ENCODE results near the gene CNFN.

CNFN gene

DNA sequence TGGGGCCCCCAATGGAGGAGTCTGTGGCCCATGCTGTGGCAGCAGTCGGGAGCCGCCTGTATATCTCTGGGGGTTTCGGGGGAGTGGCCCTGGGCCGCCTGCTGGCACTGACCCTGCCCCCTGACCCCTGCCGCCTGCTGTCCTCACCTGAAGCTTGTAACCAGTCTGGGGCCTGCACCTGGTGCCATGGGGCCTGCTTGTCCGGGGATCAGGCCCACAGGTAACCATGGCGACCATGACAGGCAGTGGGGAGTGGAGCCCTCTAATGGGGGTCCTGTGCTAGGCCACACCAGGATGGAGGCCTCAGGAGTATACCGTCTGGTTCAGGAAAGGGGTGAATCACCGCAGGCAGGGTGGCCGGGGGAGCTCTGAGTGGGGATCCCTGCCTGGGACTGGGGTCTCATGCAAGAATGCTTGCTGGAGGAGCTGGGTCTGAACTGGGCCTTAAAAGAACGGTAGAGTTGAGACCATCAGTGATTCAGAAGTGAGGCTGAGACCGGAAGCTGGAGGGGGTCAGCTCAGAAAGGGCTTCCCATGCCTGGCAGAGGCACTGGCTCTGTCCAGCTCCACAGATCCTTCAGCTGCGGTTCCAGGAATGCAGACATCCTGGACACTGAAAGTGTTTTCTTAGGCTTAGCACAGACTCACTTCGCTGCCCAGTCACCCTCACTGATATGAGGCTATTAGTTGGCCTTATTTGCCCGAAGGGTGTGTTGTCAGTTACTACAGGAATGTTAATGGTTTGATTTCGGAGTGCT is 29.1 kb downstream of the CNFN start:
- TF ChIP-seq ZNF274 (IDR thresholded peaks at IDR 0.05; ENCODE audit: low read depth, low read length), result no peak
- no peak overlapping the region for H3K4me3 ChIP-seq (ENCODE audit: low read length)

DNA sequence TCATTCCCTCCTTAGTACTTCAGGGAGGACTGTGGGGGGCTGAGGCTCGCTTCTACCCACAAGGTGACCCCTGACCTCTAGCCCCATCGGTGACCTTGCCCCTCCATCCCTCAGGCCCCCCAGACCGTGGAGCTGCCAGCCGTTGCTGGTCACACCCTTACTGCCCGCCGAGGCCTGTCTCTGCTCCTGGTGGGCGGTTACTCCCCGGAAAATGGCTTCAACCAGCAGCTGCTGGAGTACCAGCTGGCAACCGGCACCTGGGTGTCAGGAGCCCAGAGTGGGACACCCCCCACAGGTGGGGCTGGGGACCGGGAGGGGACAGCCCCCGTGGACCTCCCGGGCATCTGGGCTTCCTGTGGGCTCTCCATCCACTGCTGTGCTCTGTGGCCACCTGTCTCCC is 32.8 kb downstream of the CNFN start:
- no peak overlapping the region for H3K4me3 ChIP-seq (ENCODE audit: low read length)
- no peak for TF ChIP-seq ZNF274 (IDR thresholded peaks at IDR 0.05; ENCODE audit: low read depth, low read length)

DNA sequence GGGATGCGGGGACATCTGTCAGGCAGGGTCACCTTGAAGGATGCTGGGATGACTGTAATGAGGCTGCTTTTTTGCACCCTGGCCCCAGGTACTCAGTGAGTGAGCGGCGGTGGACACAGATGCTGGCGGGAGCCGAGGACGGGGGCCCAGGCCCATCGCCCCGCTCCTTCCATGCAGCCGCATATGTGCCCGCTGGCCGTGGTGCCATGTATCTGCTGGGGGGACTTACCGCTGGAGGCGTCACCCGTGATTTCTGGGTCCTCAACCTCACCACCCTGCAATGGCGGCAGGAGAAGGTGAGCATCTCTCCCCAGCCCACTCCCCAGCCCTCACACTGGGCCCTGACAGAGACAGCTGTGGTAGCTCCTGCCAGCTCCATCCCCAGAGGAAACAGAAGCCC is 33.4 kb downstream of the CNFN start:
- no peak for TF ChIP-seq ZNF274 (IDR thresholded peaks at IDR 0.05; ENCODE audit: low read depth, low read length)
- H3K4me3 ChIP-seq (ENCODE audit: low read length), result no peak overlapping the region

DNA sequence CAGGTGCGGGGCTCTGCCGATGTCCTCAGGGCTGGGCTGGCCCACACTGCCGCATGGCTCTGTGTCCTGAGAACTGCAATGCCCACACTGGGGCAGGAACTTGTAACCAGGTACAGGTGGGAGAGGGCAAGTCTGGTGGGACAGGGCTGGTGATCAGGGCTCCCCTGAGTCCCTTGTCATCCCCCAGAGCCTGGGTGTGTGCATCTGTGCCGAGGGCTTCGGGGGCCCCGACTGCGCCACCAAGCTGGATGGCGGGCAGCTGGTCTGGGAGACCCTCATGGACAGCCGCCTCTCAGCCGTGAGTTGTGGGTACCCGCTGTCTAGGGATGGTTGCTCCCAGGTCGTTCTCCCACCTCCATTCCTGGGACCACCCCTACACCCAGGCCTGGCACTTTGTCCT is 34.2 kb downstream of the CNFN start:
- no peak for TF ChIP-seq ZNF274 (IDR thresholded peaks at IDR 0.05; ENCODE audit: low read depth, low read length)
- no peak overlapping the region for H3K4me3 ChIP-seq (ENCODE audit: low read length)

DNA sequence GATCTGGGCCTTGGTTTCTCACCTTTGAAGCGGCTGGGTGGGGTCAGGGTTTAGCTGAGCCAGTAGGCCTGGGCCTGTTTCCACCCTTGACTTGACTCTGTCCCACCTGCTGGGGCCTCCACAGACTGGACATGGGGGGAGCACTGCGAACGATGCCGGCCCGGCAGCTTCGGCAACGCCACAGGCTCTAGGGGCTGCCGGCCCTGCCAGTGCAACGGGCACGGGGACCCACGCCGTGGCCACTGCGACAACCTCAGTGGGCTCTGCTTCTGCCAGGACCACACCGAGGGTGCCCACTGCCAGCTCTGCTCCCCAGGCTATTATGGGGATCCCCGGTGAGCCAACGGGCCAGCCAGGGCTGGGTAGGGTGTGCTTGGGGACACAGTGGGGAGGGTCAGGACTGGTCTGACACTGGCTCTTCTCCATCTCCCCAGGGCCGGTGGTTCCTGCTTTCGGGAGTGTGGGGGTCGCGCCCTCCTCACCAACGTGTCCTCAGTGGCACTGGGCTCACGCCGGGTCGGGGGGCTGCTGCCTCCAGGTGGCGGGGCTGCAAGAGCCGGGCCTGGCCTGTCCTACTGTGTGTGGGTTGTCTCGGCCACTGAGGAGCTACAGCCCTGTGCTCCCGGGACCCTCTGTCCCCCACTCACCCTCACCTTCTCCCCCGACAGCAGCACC is 36.6 kb downstream of the CNFN start:
- no peak overlapping the region for H3K4me3 ChIP-seq (ENCODE audit: low read length)
- TF ChIP-seq ZNF274 (IDR thresholded peaks at IDR 0.05; ENCODE audit: low read depth, low read length), result no peak

DNA sequence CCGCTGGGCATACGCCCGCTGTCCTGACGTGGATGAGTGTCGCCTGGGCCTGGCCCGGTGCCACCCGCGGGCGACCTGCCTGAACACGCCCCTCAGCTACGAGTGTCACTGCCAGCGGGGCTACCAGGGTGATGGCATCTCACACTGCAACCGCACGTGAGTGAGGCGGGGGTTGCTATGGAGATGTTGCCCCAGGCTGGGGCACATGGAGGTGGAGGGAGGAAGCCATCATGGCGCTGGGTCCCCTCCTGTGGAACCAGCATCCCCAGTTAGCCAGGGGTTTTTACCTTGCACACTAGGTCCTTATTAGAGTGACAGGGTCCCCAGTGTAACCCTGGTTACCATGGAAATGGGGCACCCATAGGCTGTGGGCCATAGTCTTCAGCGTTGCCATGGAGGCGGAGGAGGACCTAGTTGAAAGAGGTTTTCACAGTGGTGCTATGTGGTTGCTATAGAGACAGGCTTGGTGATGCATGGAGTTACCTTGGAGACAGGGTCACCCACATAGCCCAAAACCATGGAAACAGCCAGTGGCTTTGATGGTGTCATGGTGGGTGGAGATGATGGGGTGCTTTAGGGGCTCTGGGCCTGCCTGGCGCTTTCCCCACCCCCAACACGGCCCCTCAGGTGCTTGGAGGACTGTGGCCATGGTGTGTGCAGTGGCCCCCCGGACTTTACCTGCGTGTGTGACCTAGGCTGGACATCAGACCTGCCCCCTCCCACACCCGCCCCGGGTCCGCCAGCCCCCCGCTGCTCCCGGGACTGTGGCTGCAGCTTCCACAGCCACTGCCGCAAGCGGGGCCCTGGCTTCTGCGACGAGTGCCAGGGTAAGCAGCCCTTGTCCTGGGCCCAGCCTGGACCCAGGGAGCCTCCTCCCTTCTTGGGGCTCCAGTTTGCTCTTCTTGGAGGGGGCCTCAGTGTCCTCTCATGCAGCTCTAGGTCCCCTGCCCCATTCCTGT is 37.5 kb downstream of the CNFN start:
- TF ChIP-seq ZNF274 (IDR thresholded peaks at IDR 0.05; ENCODE audit: low read depth, low read length), result no peak
- no peak overlapping the region for H3K4me3 ChIP-seq (ENCODE audit: low read length)

DNA sequence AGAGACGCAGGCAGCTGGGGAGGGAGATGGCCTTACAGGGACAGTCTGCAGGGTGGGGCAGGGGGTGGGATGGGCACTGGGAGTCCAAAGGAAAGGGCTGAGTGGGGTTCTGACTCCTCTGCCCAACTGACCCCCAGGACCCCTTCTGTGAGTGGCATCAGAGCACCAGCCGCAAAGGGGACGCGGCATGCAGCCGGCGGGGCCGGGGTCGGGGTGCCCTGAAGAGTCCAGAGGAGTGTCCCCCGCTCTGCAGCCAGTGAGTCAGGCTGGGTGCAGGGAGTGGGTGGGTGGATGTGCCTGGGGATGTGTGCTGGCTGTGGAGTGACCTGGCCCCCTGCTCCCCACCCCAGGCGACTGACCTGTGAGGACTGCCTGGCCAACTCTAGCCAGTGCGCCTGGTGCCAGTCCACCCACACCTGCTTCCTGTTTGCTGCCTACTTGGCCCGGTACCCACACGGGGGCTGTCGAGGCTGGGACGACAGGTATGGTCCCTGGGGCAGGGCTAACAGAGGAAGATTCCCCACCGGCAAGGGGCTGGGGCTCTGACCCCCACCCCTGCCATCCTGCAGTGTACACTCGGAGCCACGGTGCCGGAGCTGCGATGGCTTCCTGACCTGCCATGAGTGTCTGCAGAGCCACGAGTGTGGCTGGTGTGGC is 38.9 kb downstream of the CNFN start:
- no peak for TF ChIP-seq ZNF274 (IDR thresholded peaks at IDR 0.05; ENCODE audit: low read depth, low read length)
- H3K4me3 ChIP-seq (ENCODE audit: low read length), result no peak overlapping the region

DNA sequence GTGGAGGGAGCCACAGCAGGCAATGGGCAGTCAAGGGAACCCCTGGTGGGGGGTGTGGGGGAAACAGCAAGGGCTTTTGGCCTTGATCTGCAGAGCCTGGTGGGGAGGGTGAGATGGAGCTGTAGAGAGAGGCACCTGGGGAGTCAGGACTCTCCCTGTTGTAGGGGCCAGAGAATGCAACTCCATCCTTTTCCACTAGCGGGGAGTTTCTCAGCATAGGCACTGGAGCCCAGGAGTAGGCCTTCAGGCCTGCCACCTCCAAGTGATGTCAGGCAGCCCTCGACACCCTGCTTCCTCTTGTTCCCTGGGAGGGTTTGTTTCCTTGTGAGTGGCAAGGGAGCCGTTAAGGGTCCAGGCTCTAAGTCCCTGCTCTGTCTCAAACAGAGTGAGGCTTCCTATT is 39.7 kb downstream of the CNFN start:
- H3K4me3 ChIP-seq (ENCODE audit: low read length), result no peak overlapping the region
- TF ChIP-seq ZNF274 (IDR thresholded peaks at IDR 0.05; ENCODE audit: low read depth, low read length), result no peak

DNA sequence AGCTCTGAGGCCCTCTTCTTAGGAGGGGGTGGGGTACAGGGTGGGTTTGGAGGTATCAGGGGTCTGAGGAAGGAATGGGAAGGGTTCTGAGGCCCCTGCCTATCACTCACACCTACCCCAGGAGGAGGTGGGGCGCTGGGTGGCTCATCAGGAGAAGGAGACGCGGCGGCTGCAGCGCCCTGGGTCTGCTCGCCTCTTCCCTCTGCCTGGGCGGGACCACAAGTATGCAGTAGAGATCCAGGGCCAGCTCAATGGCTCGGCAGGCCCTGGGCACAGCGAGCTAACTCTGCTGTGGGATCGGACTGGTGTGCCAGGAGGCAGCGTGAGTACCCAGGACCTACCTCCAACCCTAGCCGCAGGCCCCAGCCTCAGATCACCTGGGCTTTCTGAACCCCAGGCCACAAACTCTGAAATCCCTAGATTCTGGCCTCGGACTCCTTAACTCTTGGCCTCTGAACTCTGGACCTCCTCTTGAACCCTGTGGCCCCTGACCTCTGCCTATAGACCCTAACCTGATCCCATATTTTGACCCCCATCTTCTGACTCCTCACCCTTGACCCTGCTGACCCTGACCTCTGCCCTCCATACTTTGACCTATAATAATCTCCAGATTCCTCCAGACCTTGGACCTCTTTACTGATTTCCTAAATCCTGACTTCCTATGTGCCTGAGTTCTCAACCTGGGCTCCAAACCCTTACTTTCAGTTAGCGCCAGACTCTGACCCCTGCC is 40.6 kb downstream of the CNFN start:
- no peak overlapping the region for H3K4me3 ChIP-seq (ENCODE audit: low read length)
- TF ChIP-seq ZNF274 (IDR thresholded peaks at IDR 0.05; ENCODE audit: low read depth, low read length), result no peak

DNA sequence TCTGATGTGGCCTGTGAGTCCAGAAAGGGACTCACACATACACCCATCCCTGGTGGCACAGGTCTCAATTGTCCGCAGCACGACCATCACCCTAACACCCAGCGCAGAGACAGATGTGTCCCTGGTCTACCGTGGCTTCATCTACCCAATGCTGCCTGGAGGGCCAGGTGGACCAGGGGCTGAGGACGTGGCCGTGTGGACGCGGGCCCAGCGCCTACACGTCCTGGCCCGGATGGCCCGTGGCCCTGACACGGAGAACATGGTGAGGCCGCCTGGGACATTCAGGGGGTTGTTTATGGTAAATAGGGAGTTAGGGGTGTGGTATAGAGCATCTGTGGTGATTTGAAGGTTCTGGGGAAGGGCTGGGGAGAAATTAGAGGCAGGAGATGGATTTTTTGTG is 41.9 kb downstream of the CNFN start:
- TF ChIP-seq ZNF274 (IDR thresholded peaks at IDR 0.05; ENCODE audit: low read depth, low read length), result no peak
- H3K4me3 ChIP-seq (ENCODE audit: low read length), result no peak overlapping the region

DNA sequence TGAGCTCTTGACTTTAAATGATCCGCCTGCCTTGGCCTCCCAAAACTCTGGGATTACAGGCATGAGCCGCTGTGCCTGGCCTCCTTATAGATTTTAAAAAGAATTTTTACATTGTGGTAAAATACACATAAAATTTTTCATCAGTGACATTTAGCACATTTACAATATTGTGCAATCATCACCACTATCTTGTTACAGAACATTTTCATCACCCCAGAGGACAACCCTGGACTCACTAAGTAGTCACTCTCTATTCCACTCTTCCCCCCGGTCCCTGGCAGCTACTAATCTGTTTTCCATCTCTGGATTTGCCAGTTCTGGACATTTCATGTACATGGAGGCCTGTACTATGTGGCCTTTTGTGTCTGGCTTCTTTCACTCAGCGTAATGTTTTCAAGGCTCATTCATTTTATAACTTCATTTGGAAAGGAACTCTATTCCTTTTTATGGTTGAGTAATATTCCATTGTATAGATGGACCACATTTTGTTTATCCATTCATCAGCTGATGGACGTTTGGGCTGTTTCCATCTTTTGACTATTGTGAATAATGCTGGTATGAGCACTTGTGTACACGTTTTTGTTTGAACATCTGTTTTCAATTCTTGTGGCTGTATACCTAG is 44.8 kb downstream of the CNFN start:
- no peak overlapping the region for H3K4me3 ChIP-seq (ENCODE audit: low read length)
- TF ChIP-seq ZNF274 (IDR thresholded peaks at IDR 0.05; ENCODE audit: low read depth, low read length), result no peak

DNA sequence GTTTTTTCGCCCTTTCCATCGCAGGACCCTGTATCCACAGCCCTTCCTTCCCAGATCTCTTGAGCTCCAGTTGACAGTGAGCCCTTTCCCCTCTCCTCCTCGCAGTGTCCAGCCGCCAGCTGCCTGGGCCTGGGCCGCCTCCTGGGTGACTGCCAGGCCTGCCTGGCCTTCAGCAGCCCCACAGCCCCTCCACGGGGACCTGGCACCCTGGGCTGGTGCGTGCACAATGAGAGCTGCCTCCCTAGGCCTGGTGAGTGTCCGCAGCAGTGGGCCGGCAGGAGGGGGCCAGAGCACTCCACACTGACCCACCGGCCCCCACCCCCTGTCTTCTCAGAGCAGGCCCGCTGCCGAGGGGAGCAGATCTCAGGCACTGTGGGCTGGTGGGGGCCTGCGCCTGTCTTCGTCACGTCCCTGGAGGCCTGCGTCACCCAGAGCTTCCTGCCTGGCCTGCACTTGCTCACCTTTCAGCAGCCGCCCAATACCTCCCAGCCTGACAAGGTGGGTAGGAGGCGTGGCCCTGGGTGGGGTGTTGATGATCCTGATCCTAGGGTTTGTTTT is 45.7 kb downstream of the CNFN start:
- TF ChIP-seq ZNF274 (IDR thresholded peaks at IDR 0.05; ENCODE audit: low read depth, low read length), result no peak
- H3K4me3 ChIP-seq (ENCODE audit: low read length), result no peak overlapping the region
